Hematopoietic multipotent progenitor cell treated with erythropoietin and hydrocortisone succinate and interleukin-3 and kit ligand, for 15 days (in vitro differentiated cells): ENCODE data around the gene ILF2.
"Not testable (repeated sequence)": the region's sequence is repeated elsewhere in the genome, so short reads cannot be mapped to it uniquely, and the experiment has no call there.

ENCODE experiments used
- DNase-seq: peaks from one replicate; pipeline ENCODE4 v3.0.0-alpha.2; 2015; ENCODE audit warnings: low spot score

The ILF2 gene

GRCh38 chr1:153679337-153680119 is 8.7 kb upstream of the ILF2 start:
- DNase-seq, result no peak

GRCh38 chr1:153678519-153679336 is 7.9 kb upstream of the ILF2 start, which contains the start of gene NPR1:
Gene NPR1, plus strand, starts transcription at chr1:153678688. Its CDS starts 421 bp downstream, at chr1:153679109.
- DNase-seq, result no peak

- peak; percentile 56 for DNase-seq
Measured at GRCh38 chr1:153677718-153678518, 7.1 kb upstream of the ILF2 start.

GRCh38 chr1:153673511-153673910 is 2.7 kb upstream of the ILF2 start:
- DNase-seq, result no peak

- DNase-seq, result peak; percentile 51
Measured at GRCh38 chr1:153671628-153672353, 998 bp upstream of the ILF2 start.

GRCh38 chr1:153670257-153670858 is 435 bp downstream of the ILF2 start:
- no peak for DNase-seq

- no peak for DNase-seq
Measured at GRCh38 chr1:153669606-153670005, 1.2 kb downstream of the ILF2 start.

- DNase-seq, result not testable (repeated sequence)
Measured at GRCh38 chr1:153668672-153669071, 2.1 kb downstream of the ILF2 start.

GRCh38 chr1:153667439-153667838 is 3.4 kb downstream of the ILF2 start:
- DNase-seq, result no peak

GRCh38 chr1:153663211-153663610 is 7.6 kb downstream of the ILF2 start:
- no peak for DNase-seq

GRCh38 chr1:153662269-153662668 is 8.5 kb downstream of the ILF2 start:
- no peak for DNase-seq

GRCh38 chr1:153661111-153661708 is 9.6 kb downstream of the ILF2 start:
- DNase-seq, result no peak

GRCh38 chr1:153659656-153660055 is 11.1 kb downstream of the ILF2 start:
- no peak for DNase-seq

- DNase-seq, result no peak
Measured at GRCh38 chr1:153659175-153659534, 11.6 kb downstream of the ILF2 start.

- DNase-seq, result peak; percentile 92
Measured at GRCh38 chr1:153658400-153659174, 12.2 kb downstream of the ILF2 start, which contains the start of gene SNAPIN. Gene SNAPIN, plus strand, starts transcription at chr1:153658703. Its CDS starts 41 bp downstream, at chr1:153658744.

GRCh38 chr1:153655333-153655732 is 15.5 kb downstream of the ILF2 start:
- no peak for DNase-seq

- no peak for DNase-seq
Measured at GRCh38 chr1:153652805-153653500, 17.8 kb downstream of the ILF2 start.

- DNase-seq, result no peak
Measured at GRCh38 chr1:153651771-153652170, 19.0 kb downstream of the ILF2 start.

- no peak for DNase-seq
Measured at GRCh38 chr1:153649863-153650235, 20.9 kb downstream of the ILF2 start.
